ENCODE results near the gene VAMP4.

VAMP4 gene

GRCh38 chr1:171652234-171652822, 89.5 kb downstream of the VAMP4 start, which contains the start of gene MYOC:
Gene MYOC (minus strand): TSS chr1:171652688. CDS start chr1:171652611, 77 bp downstream.
- DNase-seq (ENCODE audit: low read depth) = no peak

Data from stimulated activated CD4-positive, alpha-beta T cell treated with anti-CD3 and anti-CD28 coated beads, Interleukin-2, amount 100 ng/mL, for 4 hours (primary cell).